ENCODE results near the gene PHIP. TPM values are rescaled to one million over a fixed set of nuclear protein-coding genes. Genes with fewer than 3 reads are reported as not detected.

Gene PHIP
- total and polyA plus RNA-seq, 2 of the 8 experiments (the other 6 are each of a cell fraction or from before 2014, with no cell fraction given) = 7.3 to 56.2 TPM

DNA sequence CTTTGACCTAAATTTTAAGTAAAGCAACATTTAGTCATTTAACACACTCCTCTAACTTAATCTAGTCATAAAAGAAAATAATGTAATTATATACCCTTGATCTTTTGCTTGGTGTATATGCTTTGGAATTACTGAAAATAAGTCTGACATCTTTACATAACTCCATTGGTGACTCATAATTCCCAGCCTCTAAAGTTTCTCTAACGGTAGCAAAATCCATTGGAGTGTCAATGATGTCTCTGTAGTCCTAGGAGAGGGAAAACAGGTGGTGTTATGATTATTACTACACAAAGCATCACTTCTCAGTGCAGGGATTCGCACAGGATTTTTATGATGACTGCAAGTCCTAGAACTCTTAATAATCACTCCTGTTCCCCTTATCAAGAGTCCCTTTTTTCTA lies 130.5 kb downstream of the PHIP start:
- Histone ChIP-seq H3K4me3 (ENCODE audit: extremely low read depth in 1 of 4, insufficient read depth in 2 of 4, low read depth in 3 of 4, low read length in 4 of 4) (no peak overlapping the region), H2BK12ac (ENCODE audit: low read depth, low read length) (no peak overlapping the region), H3K14ac (ENCODE audit: insufficient read length) (no peak overlapping the region), H2BK5ac (ENCODE audit: low read depth, low read length) (no peak overlapping the region), H2AK5ac (ENCODE audit: low read depth, low read length) (no peak overlapping the region), H3K23me2 (ENCODE audit: low read depth, low read length) (no peaks in the 10 kb centered on the region), H3K9ac (replicated peaks in 1 of 4; ENCODE audit: extremely low read depth in 1 of 4, low read depth in 3 of 4, low read length in 3 of 4) (no peak overlapping the region), H3K23ac (ENCODE audit: insufficient read length) (no peak overlapping the region), H3K79me1 (ENCODE audit: low read depth, low read length) (no peaks in the 10 kb centered on the region), H3K36me3 (ENCODE audit: control insufficient read depth in 2 of 4, insufficient read depth in 4 of 4, low read length in 3 of 4) (peaks cover 2 to 95% (median 53%) of the 10 kb centered on the region in 4 experiments), H2BK15ac (ENCODE audit: low read length) (no peak overlapping the region), H4K91ac (replicated peaks; ENCODE audit: insufficient read length, low read length) (no peak overlapping the region), H3K4me1 (replicated peaks in 1 of 4; ENCODE audit: control insufficient read depth in 3 of 4, insufficient read depth in 4 of 4, low read length in 3 of 4) (no peaks in the 10 kb centered on the region), H2BK120ac (replicated peaks; ENCODE audit: low read depth, low read length) (no peak overlapping the region), H3K79me2 (ENCODE audit: control insufficient read depth in 1 of 2, insufficient read depth in 2 of 2, low read length in 2 of 2) (no peaks in the 10 kb centered on the region), H4K20me1 (replicated peaks in 1 of 2; ENCODE audit: control insufficient read depth in 1 of 2, insufficient read depth in 2 of 2, low read length in 2 of 2) (no peaks in the 10 kb centered on the region), H3K27ac (ENCODE audit: low read depth, low read length) (no peak overlapping the region), H3K56ac (replicated peaks; ENCODE audit: insufficient read length, low read depth, low read length) (no peak overlapping the region), H3K18ac (ENCODE audit: extremely low read depth, low read length) (no peak overlapping the region), H2AFZ (ENCODE audit: low read length) (no peak overlapping the region), H3K9me3 (ENCODE audit: insufficient read depth in 2 of 2, low read depth in 1 of 2, low read length in 1 of 2) (peaks cover 0 to 10% of the 10 kb centered on the region in 2 experiments; a peak in 3 of 4 replicates), H3K4ac (replicated peaks; ENCODE audit: insufficient read length, low read depth, low read length) (no peak overlapping the region), H4K8ac (ENCODE audit: extremely low read depth, insufficient read depth, low read length) (no peak overlapping the region; the same call in 1 of the 2 replicates), H3K27me3 (replicated peaks in 1 of 4; ENCODE audit: control insufficient read depth in 3 of 4, extremely low read depth in 1 of 4, insufficient read depth in 3 of 4, low read length in 3 of 4) (peaks cover 0 to 1% (median 0%) of the 10 kb centered on the region in 4 experiments; a peak in 1 of 7 replicates), H3K4me2 (ENCODE audit: insufficient read depth in 1 of 2, low read depth in 2 of 2, low read length in 2 of 2) (no peak overlapping the region), H4K5ac (ENCODE audit: insufficient read length, low read depth, low read length) (no peak overlapping the region), H2BK20ac (ENCODE audit: low read length) (no peak overlapping the region)
- FAIRE-seq (no peak), DNase-seq (ENCODE audit: low read depth in 1 of 2, low spot score in 2 of 2) (no peak)
- CTCF ChIA-PET (ENCODE audit: partially characterized antibody) = no interaction called here
- POLR2A ChIA-PET (ENCODE audit: partially characterized antibody) = no interaction called here
- WGBS, 2 experiments (ENCODE audit: extremely low coverage in 1 of 2, insufficient coverage in 1 of 2, insufficient read length in 1 of 2, insufficient replicate concordance in 2 of 2, low coverage in 1 of 2, low lambda C conversion rate in 2 of 2, missing lambda C conversion rate in 1 of 2) = 84% methylated on average over 2 of the region's 2 CpGs; no CpG with 5 or more reads in 1 of the 2 experiments
- TF ChIP-seq SP1 (IDR thresholded peaks at IDR 0.05; ENCODE audit: low read depth, low read length) (no peak), MAFK (IDR thresholded peaks at IDR 0.05; ENCODE audit: low read depth, low read length) (no peak), SRF (IDR thresholded peaks at IDR 0.05; ENCODE audit: low read depth, low read length) (no peak), SIRT6 (IDR thresholded peaks at IDR 0.05; ENCODE audit: low read length) (no peak), KDM4A (IDR thresholded peaks at IDR 0.05; ENCODE audit: low read depth, low read length, severe bottlenecking) (no peak), SP2 (IDR thresholded peaks at IDR 0.05; ENCODE audit: low read length) (no peak), CBX5 (IDR thresholded peaks at IDR 0.05; ENCODE audit: low read depth, low read length) (no peak), RAD21 (IDR thresholded peaks at IDR 0.05 in 1 of 2, conservative IDR thresholded peaks at IDR 0.05 in 1 of 2; ENCODE audit: low read depth in 2 of 2, low read length in 2 of 2) (no peak), TAF1 (IDR thresholded peaks at IDR 0.05; ENCODE audit: low read depth, low read length) (no peak)

Data from H1 (cell line).